IPS-15b (cell line): ENCODE measurements around the gene C10orf90.

Experiments used
- H3K27me3 ChIP-seq: one replicate; pipeline ENCODE4 v1.6.1; 2013; ENCODE audit warnings: low read length; ENCODE audit not compliant: control insufficient read depth, insufficient read depth
- H3K36me3 ChIP-seq: one replicate; pipeline ENCODE4 v1.6.1; 2013; ENCODE audit warnings: low read length; ENCODE audit not compliant: control insufficient read depth, insufficient read depth
- H3K4me1 ChIP-seq: one replicate; pipeline ENCODE4 v1.6.1; 2013; ENCODE audit warnings: mild to moderate bottlenecking, low read length; ENCODE audit not compliant: control insufficient read depth, insufficient read depth
- H3K4me3 ChIP-seq: one replicate; pipeline ENCODE4 v1.5.1; 2013; ENCODE audit warnings: low read depth, low read length
- H3K9ac ChIP-seq: one replicate; pipeline ENCODE4 v1.6.1; 2013; ENCODE audit warnings: low read depth, mild to moderate bottlenecking, low read length
- H3K9me3 ChIP-seq: one replicate; pipeline ENCODE4 v1.6.1; 2013; ENCODE audit warnings: mild to moderate bottlenecking, low read length; ENCODE audit not compliant: control insufficient read depth, insufficient read depth

C10orf90 gene, protein sequence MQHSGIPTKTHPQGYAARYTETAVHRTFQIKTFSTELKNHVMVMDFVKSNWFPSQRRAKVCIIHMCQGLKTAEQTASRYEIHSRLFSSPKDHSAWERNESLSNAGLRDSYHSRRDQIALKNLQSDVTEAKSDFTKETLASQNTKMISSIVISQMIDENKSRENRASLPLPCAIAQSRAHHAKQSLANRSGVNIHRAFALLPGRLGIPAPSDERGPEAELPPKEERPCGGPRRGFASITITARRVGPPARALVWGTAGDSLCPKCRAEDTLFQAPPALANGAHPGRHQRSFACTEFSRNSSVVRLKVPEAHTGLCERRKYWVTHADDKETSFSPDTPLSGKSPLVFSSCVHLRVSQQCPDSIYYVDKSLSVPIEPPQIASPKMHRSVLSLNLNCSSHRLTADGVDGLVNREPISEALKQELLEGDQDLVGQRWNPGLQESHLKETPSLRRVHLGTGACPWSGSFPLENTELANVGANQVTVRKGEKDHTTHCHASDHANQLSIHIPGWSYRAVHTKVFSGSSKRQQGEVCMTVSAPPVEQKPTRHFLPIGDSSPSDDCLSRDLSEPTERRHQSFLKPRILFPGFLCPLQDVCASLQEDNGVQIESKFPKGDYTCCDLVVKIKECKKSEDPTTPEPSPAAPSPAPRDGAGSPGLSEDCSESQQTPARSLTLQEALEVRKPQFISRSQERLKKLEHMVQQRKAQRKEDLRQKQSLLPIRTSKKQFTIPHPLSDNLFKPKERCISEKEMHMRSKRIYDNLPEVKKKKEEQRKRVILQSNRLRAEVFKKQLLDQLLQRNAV

DNA sequence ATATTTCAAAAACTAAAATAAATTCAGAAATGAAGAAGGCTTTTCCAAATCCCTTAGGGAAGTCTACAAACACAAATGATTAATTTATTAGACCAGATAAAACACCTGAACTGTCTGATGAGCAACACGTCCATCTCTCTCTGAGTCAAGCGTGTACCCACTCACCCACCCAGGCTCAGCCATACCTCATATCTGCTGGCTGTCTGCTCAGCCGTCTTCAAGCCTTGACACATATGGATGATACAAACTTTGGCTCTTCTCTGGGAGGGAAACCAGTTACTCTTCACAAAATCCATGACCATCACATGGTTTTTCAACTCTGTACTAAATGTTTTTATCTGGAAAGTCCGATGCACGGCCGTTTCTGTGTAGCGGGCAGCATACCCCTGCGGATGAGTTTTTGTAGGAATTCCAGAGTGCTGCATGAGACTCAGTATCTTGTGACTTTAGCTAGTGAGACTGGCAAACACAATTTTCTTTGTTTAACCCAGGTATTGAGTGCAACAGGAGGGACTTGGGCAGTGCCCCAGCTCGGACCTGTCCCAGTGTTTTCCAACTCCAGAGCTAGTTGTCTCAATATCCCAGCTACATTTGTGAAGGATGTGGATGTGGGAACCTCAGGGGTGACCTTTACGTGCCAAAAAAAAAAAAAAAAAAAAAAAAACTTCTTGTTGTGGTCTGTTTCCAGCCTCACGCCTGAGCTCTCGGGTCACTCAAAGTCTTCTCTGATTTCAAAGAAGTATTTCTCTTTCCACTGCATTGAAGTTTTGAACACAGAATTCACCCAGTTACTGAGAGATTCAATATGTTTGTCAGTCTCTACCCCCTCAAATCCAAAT, at the start of gene C10orf90:
TSS of gene C10orf90 (minus strand) at position 638 of the 839 bp plus-strand sequence. CDS start at position 425, 213 bp downstream.
- no peak within 1 kb of the TSS for H3K4me3 ChIP-seq
- H3K4me1 ChIP-seq, result no peaks in the 10 kb centered on the region
- H3K9me3 ChIP-seq, result no peaks in the 10 kb centered on the region
- H3K9ac ChIP-seq, result no peak within 1 kb of the TSS
- H3K36me3 ChIP-seq, result no peaks in the 10 kb centered on the region
- no peaks in the 10 kb centered on the region for H3K27me3 ChIP-seq

GRCh38 chr10:126716366-126716765, 45.9 kb upstream of the C10orf90 start:
- no peaks in the 10 kb centered on the region for H3K9me3 ChIP-seq
- H3K27me3 ChIP-seq, result no peaks in the 10 kb centered on the region
- no peaks in the 10 kb centered on the region for H3K36me3 ChIP-seq
- H3K4me1 ChIP-seq, result no peaks in the 10 kb centered on the region
- H3K9ac ChIP-seq, result no peak overlapping the region
- H3K4me3 ChIP-seq, result no peak overlapping the region

GRCh38 chr10:126713594-126713993, 43.1 kb upstream of the C10orf90 start:
- Histone ChIP-seq H3K36me3 (no peaks in the 10 kb centered on the region), H3K27me3 (no peaks in the 10 kb centered on the region), H3K4me1 (no peaks in the 10 kb centered on the region), H3K9ac (no peak overlapping the region), H3K9me3 (no peaks in the 10 kb centered on the region), H3K4me3 (no peak overlapping the region)

GRCh38 chr10:126712681-126713080, 42.2 kb upstream of the C10orf90 start:
- H3K9ac ChIP-seq, result no peak overlapping the region
- H3K36me3 ChIP-seq, result no peaks in the 10 kb centered on the region
- H3K4me3 ChIP-seq, result no peak overlapping the region
- no peaks in the 10 kb centered on the region for H3K27me3 ChIP-seq
- no peaks in the 10 kb centered on the region for H3K9me3 ChIP-seq
- H3K4me1 ChIP-seq, result no peaks in the 10 kb centered on the region

DNA sequence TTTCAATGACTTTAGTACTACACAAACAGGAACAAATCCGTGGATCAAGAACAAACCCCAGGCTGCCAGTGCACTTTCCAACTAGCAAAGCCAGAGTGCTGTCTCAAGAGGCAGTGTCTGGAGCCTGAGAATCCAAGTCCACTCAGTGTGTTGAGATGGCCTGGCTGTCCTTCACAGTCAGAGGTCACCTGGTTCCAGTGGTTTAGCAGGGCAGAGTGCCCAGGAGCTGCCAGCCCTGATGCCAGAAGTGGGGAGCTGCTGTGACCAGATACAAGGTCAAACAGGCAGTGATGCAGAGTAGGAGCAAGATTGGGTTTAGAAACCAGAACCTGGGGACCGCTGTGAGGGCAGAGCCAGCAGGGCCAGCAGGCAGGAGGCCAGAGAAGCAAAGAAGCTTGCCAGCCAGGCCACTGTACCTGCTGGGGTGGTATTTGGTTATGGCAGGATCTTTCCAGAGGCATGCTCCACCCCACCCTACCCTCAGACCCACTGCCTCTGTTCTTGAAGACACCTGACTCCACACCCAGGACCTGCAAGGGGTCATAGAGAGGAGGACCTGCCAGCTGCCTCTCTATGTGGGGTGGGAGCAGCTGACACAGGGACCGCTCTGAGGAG, 35.6 kb upstream of the C10orf90 start:
- Histone ChIP-seq H3K27me3 (no peaks in the 10 kb centered on the region), H3K4me1 (peaks cover 2% of the 10 kb centered on the region), H3K4me3 (no peak overlapping the region), H3K9me3 (no peaks in the 10 kb centered on the region), H3K9ac (no peak overlapping the region), H3K36me3 (no peaks in the 10 kb centered on the region)

DNA sequence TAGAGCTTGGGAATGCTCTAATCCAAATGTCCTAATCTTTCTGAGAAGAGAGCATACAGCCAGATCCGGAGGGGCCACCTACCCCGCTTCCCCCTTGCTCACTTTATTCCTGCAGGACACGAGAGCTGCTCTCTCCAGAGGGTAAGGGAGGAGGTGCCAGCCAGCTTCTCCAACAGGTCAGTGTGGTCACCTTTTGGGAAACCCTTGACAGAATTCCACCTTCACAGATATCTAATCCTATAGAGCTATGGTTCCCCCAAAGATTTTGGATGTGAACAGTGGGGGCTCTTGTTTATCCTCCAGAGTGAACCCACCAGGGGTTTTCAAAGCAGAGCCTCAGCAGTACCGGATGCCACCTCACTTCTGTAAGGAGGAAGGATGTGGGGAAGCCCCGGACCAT, 34.6 kb upstream of the C10orf90 start:
- peaks cover 2% of the 10 kb centered on the region for H3K4me1 ChIP-seq
- H3K36me3 ChIP-seq, result no peaks in the 10 kb centered on the region
- H3K9me3 ChIP-seq, result no peaks in the 10 kb centered on the region
- no peak overlapping the region for H3K4me3 ChIP-seq
- H3K27me3 ChIP-seq, result no peaks in the 10 kb centered on the region
- H3K9ac ChIP-seq, result no peak overlapping the region

- Histone ChIP-seq H3K9ac (no peak overlapping the region), H3K4me1 (peaks cover 2% of the 10 kb centered on the region), H3K4me3 (no peak overlapping the region), H3K9me3 (no peaks in the 10 kb centered on the region), H3K36me3 (no peaks in the 10 kb centered on the region), H3K27me3 (no peaks in the 10 kb centered on the region)
Measured at GRCh38 chr10:126704649-126705048, 34.2 kb upstream of the C10orf90 start.

GRCh38 chr10:126702181-126702580, 31.7 kb upstream of the C10orf90 start:
- no peaks in the 10 kb centered on the region for H3K27me3 ChIP-seq
- H3K4me3 ChIP-seq, result no peak overlapping the region
- peaks cover 2% of the 10 kb centered on the region for H3K4me1 ChIP-seq
- H3K9me3 ChIP-seq, result no peaks in the 10 kb centered on the region
- no peaks in the 10 kb centered on the region for H3K36me3 ChIP-seq
- no peak overlapping the region for H3K9ac ChIP-seq

GRCh38 chr10:126701526-126701925, 31.0 kb upstream of the C10orf90 start:
- H3K4me1 ChIP-seq, result no peaks in the 10 kb centered on the region
- H3K4me3 ChIP-seq, result no peak overlapping the region
- H3K36me3 ChIP-seq, result no peaks in the 10 kb centered on the region
- H3K9me3 ChIP-seq, result no peaks in the 10 kb centered on the region
- H3K9ac ChIP-seq, result no peak overlapping the region
- H3K27me3 ChIP-seq, result no peaks in the 10 kb centered on the region

DNA sequence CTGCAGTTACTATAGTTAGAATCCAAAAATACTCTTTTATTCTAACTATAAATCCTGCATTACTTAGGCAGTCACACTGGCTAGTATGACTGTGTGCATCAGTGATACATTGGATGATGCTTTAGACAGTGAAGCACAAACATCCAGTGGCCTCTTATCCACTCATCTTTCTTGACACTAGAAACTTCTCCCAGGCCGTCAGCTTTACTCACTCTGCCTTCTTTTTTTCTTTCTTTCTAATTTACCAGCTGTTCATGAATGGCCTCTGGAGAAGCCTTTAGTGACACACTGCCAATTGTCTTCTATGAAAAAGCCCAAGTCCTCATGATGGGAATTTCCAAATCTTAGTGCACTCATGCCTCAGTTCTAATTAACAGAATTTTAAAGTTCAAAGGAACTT, 26.2 kb upstream of the C10orf90 start:
- no peaks in the 10 kb centered on the region for H3K4me1 ChIP-seq
- no peaks in the 10 kb centered on the region for H3K27me3 ChIP-seq
- H3K9me3 ChIP-seq, result no peaks in the 10 kb centered on the region
- H3K9ac ChIP-seq, result no peak overlapping the region
- H3K4me3 ChIP-seq, result no peak overlapping the region
- H3K36me3 ChIP-seq, result no peaks in the 10 kb centered on the region

DNA sequence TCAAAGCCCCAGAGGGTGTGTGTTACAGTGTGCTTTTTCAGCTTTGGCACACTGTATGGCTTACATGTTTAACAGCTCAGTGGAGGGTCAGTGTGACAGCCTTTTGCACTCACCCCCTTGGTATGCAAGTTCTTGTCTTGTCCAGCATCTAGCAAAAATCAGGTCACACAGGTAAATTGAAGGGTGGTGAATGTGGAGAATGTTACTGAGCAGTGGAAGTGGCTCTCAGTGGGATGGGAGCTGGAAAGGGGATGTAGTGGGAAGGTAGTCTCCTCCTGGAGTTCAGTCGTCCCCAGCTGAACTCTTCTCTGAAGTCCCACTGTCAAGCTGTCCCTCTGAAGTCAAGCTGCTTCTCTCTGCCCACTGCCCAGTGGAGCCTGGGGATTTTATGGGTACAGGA, 21.0 kb upstream of the C10orf90 start:
- Histone ChIP-seq H3K27me3 (no peaks in the 10 kb centered on the region), H3K9ac (no peak overlapping the region), H3K9me3 (no peaks in the 10 kb centered on the region), H3K4me1 (peaks cover 4% of the 10 kb centered on the region), H3K4me3 (no peak overlapping the region), H3K36me3 (no peaks in the 10 kb centered on the region)
